H1 (cell line): Measurements from ENCODE around the gene TLR8. TPM values are rescaled to one million over a fixed set of nuclear protein-coding genes. Genes with fewer than 3 reads are reported as not detected.

Experiments
- ASH2L ChIP-seq: fragments of 200-600, 300-600 bp; sonication (generic); IDR thresholded peaks from one replicate; pipeline ENCODE4 v1.7.1; 2017; ENCODE audit warnings: low read length
- BCL11A ChIP-seq, 2 experiments: IDR thresholded peaks; one replicate each; pipeline ENCODE4 v1.6.1; 2011; ENCODE audit warnings: low read depth in 2 of 2, low read length in 2 of 2, mild to moderate bottlenecking in 2 of 2
- CHD7 ChIP-seq: fragments of 300-600 bp; sonication (generic); IDR thresholded peaks from 2 replicates; pipeline ENCODE4 v1.7.1; 2012; ENCODE audit warnings: low read length, moderate library complexity, mild to moderate bottlenecking, inconsistent platforms; ENCODE audit not compliant: insufficient replicate concordance
- CTBP2 ChIP-seq: IDR thresholded peaks from 2 replicates; pipeline ENCODE4 v1.7.0; 2011; ENCODE audit warnings: borderline replicate concordance, mild to moderate bottlenecking, moderate library complexity, mixed read lengths, low read length; ENCODE audit not compliant: insufficient read depth, insufficient read length
- EGR1 ChIP-seq: IDR thresholded peaks from 2 replicates; pipeline ENCODE4 v1.6.1; 2011; ENCODE audit warnings: low read depth, low read length, borderline replicate concordance
- HDAC2 ChIP-seq, 2 experiments: fragments of 300-600 bp in 1 of 2; sonication (generic) in 1 of 2; IDR thresholded peaks; 2 replicates each; pipeline ENCODE4 v1.6.1; 2011 to 2012; ENCODE audit warnings: low read depth in 2 of 2, low read length in 2 of 2, mild to moderate bottlenecking in 2 of 2, moderate library complexity in 2 of 2, borderline replicate concordance in 1 of 2, inconsistent platforms in 1 of 2
- POLR2A ChIP-seq, 2 experiments: IDR thresholded peaks; 1 replicate in 1 of 2; 2 replicates in 1 of 2; pipeline ENCODE4 v1.6.1; 2011; ENCODE audit warnings: low read depth in 2 of 2, low read length in 2 of 2, mild to moderate bottlenecking in 2 of 2; ENCODE audit errors: control extremely low read depth in 1 of 2
- SP2 ChIP-seq: IDR thresholded peaks from 2 replicates; pipeline ENCODE4 v1.6.1; 2012; ENCODE audit warnings: mild to moderate bottlenecking, low read length, inconsistent platforms
- polyA plus RNA-seq, 7 experiments: library from polyadenylated mRNA; depleted of rRNA in 3 of 7; stranded (reverse) in 5 of 7; unstranded in 2 of 7; fragments of >200 nt in 5 of 7; fragments of 200-250 nt in 2 of 7; gene quantifications; 1 replicate in 5 of 7; 2 replicates in 1 of 7; 4 replicates in 1 of 7; pipeline versions ENCODE4 v1.2.1 to v1.2.3, GENCODE V29; 2011 to 2013; ENCODE audit warnings: missing spikeins in 2 of 7, mixed read lengths in 2 of 7
- total RNA-seq: library from RNA; stranded (reverse); fragmentation: NEBNext Ultra II Directional; extraction: Animal tissue kit (Norgen Biotek cat#: 25700); gene quantifications from 2 replicates; pipeline ENCODE4 v1.2.1, GENCODE V29; 2021

The TLR8 gene
- total and polyA plus RNA-seq, 2 of the 8 experiments (the other 6 are each of a cell fraction or from before 2014, with no cell fraction given), result not detected

- TF ChIP-seq CHD7, result no peak
- no peak for TF ChIP-seq HDAC2 (IDR thresholded peaks at IDR 0.05; ENCODE audit: borderline replicate concordance in 1 of 2, low read depth in 2 of 2, low read length in 2 of 2)
- TF ChIP-seq CTBP2, result no peak
- TF ChIP-seq BCL11A (IDR thresholded peaks at IDR 0.05; ENCODE audit: low read depth in 2 of 2, low read length in 2 of 2), result no peak
- no peak for TF ChIP-seq SP2
- no peak for TF ChIP-seq ASH2L
- no peak for TF ChIP-seq POLR2A (IDR thresholded peaks at IDR 0.05; ENCODE audit: control extremely low read depth in 1 of 2, low read depth in 2 of 2, low read length in 2 of 2)
- TF ChIP-seq EGR1, result no peak
These were observed 9.5 kb upstream of the TLR8 start (continued) for GRCh38 chrX:12896935-12897334.
